Measurements from ENCODE around the gene DEPDC1. TPM values are rescaled to one million over a fixed set of nuclear protein-coding genes. Genes with fewer than 3 reads are reported as not detected.

DEPDC1 gene, protein sequence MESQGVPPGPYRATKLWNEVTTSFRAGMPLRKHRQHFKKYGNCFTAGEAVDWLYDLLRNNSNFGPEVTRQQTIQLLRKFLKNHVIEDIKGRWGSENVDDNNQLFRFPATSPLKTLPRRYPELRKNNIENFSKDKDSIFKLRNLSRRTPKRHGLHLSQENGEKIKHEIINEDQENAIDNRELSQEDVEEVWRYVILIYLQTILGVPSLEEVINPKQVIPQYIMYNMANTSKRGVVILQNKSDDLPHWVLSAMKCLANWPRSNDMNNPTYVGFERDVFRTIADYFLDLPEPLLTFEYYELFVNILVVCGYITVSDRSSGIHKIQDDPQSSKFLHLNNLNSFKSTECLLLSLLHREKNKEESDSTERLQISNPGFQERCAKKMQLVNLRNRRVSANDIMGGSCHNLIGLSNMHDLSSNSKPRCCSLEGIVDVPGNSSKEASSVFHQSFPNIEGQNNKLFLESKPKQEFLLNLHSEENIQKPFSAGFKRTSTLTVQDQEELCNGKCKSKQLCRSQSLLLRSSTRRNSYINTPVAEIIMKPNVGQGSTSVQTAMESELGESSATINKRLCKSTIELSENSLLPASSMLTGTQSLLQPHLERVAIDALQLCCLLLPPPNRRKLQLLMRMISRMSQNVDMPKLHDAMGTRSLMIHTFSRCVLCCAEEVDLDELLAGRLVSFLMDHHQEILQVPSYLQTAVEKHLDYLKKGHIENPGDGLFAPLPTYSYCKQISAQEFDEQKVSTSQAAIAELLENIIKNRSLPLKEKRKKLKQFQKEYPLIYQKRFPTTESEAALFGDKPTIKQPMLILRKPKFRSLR
- 8.5 and 21.9 TPM in 2 replicates for total RNA-seq

DNA sequence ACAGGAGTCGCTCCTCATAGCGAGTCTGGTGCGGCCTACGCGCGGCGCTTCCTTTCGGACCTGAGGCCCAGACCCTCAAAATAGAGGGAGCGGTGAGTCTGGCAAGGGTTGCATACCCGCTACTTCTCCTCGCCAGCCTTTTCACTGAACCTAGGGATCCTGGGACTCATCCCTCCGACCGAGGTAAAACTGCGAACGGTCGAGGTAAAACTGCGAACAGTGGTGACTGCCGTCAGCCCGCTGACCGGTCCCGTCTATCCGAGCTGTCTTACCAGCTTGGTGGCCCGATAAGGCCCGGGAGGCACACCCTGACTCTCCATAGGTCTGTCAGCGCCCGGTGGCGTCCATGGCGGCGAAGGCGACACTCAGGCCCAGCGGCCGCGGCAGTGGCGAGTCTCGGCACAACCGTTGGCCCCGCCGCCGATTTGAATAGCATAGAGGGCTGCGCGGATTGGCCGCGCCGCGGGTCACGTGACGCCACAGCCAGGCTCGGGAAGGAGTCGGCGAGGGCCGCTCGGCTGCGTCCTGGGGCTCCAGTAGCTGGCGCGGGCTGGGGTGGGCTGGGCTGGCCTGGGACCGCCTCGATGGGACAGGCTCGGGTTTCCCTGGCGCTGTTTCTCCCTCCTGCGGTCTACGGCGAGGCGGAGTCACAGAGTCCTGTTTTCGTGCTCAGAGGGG, at the start of gene DEPDC1:
DEPDC1 (minus strand) TSS at position 403 of the 678 bp plus-strand sequence; CDS start at position 320, 83 bp downstream.

DNA sequence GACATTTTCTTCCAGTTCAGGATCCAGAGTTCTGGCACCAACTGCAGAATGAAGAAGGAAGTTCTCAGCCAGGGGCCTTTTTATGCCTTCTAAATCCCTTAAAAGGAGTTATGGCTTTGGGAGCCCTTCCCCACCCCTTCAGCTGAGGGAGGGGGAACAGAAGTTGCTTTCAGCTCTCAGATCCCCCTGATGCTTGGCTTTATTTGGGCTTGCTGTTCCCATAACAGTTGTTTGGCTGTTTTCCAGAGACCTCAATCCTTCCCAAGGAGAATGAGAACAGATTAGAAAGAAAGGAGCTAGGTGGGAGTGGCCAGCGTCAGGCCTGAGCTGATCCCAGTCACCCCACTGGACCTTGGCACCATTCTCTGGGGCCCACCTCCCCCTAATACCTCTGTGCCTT, 47.0 kb downstream of the DEPDC1 start, which contains the start of gene RPE65:
RPE65 (minus strand) TSS at position 54 of the 400 bp plus-strand sequence; CDS start at position 5, 49 bp downstream.

Small RNA genes lying within 50 kb of the gene (small RNA-seq; reads per million reads assigned to genes)
- gene TXNP2: not detected

Other genes with a start within 250 kb of the DEPDC1 start
- not detected in 2 replicates for gene RPE65, start 47.1 kb downstream of the DEPDC1 start, total RNA-seq

All from articular chondrocyte of knee joint (primary cell).